ENCODE results near the gene CLEC18B.
"Not testable (repeated sequence)": the region's sequence is repeated elsewhere in the genome, so short reads cannot be mapped to it uniquely, and the experiment has no call there.

CLEC18B gene

GRCh38 chr16:74404148-74404933 lies 16.9 kb downstream of the CLEC18B start:
- DNase-seq, result not testable (repeated sequence)

GRCh38 chr16:74400238-74400637 lies 21.0 kb downstream of the CLEC18B start:
- not testable (repeated sequence) for DNase-seq

DNA sequence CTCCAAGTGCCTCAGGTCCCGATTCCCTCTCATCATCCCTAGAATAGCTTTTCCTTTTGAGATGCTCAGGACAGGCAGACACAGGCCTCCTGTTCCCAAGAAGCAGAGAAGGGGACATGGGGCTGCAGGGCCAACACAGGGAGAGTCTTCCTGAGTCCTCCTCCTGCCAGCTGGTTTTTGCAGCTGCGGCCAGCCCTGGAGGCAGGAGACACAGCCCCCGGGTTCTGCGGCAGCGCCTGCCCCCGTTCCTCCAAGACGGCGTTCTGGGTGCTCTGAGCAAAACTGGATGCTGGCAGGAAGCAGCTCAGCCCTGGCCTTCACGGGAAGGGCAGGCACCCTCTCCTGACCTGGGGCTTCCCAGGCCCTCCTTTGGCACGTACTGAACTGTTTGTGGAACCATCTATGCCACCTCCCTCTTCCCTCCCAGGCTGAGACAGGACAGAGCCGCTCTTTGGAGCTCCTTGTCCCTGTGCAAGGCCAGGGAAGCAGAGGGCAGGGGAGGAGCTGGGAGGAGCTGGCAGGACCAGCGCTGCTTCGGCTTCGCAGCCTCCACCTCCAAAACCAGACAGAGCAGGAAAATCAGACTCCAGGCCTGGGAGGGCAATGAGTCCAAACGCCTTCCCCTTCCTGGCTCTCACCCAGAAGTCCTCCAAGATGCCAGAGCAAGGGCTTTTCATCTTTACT lies 22.9 kb downstream of the CLEC18B start:
- DNase-seq, result not testable (repeated sequence)

DNA sequence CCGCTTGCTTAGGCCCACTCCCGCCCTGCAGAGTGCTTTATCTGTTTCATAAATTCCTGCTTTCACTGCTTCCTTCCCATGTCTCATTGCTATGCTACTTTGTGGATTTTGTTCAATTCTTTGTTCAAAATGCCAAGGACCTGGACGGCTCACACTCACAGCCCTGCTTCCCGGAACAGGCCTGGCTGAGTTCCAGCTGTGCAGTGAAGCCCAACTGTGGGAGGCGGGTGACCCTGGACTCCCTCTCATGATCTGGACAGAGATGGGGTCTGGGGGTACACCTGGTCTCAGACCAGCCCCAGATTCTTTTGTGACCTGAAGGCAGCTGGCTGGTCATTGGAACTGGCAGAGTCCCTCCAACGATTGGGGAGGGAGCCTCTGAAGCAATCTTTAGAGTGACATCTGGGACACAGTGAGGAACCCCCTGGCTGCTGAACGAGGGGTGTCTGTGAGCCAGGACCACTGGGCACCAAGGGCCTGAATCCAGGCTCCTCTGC lies 24.7 kb downstream of the CLEC18B start:
- DNase-seq, result not testable (repeated sequence)

- DNase-seq, result not testable (repeated sequence)
Observed at GRCh38 chr16:74394604-74395003, 26.7 kb downstream of the CLEC18B start.

- DNase-seq, result not testable (repeated sequence)
Observed at GRCh38 chr16:74394131-74394530, 27.1 kb downstream of the CLEC18B start.

DNA sequence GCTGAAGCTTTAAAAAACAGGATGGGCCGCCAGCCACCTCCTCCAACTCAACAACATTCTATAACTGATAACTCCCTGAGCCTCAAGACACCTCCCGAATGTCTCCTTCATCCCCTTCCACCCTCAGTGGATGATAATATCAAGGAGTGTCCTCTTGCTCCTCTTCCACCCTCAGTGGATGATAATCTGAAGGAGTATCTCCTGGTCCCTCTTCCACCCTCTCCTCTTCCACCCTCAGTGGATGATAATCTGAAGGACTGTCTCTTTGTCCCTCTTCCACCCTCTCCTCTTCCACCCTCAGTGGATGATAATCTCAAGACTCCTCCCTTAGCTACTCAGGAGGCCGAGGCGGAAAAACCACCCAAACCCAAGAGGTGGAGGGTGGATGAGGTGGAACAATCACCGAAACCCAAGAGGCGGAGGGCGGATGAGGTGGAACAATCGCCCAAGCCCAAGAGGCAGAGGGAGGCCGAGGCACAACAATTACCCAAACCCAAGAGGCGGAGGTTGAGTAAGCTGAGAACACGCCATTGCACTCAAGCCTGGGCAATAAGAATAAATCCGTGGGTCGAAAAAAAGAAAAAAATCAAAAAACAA lies 29.7 kb downstream of the CLEC18B start:
- not testable (repeated sequence) for DNase-seq

GRCh38 chr16:74382339-74383034 lies 38.8 kb downstream of the CLEC18B start:
- DNase-seq, result not testable (repeated sequence)

DNA sequence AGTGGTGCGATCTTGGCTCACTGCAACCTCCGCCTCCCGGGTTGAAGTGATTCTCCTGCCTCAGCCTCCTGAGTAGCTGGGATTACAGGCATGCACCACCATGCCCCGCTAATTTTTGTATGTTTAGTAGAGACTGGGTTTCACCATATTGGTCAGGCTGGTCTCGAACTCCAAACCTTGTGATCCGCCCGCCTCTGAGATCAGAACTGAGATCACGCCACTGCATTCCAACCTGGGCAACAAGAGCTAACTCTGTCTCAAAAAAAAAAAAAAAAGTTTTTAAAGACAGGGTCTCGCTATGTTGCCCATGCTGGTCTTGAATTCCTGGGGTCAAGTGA lies 47.5 kb downstream of the CLEC18B start:
- not testable (repeated sequence) for DNase-seq

- no peak for DNase-seq
Observed at GRCh38 chr16:74372953-74373846, 48.1 kb downstream of the CLEC18B start.

DNA sequence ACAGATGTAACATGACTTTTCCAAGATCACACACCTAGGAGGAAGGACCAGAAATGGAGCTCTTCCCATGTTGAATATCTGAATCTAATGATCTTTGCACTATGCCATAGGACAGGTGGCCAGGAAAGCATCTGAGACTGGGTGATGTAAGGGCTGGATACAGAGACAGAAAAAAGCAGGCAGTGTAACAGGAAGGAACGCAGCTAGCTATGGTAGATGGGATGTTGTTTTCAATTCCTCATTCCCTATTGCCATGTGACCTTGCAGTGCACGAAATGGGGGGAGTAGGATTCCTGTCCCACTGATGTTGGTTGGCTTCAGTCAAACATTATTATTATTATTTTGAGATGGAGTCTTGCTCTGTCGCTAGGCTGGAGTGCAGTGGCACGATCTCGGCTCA lies 48.9 kb downstream of the CLEC18B start:
- no peak for DNase-seq

DNA sequence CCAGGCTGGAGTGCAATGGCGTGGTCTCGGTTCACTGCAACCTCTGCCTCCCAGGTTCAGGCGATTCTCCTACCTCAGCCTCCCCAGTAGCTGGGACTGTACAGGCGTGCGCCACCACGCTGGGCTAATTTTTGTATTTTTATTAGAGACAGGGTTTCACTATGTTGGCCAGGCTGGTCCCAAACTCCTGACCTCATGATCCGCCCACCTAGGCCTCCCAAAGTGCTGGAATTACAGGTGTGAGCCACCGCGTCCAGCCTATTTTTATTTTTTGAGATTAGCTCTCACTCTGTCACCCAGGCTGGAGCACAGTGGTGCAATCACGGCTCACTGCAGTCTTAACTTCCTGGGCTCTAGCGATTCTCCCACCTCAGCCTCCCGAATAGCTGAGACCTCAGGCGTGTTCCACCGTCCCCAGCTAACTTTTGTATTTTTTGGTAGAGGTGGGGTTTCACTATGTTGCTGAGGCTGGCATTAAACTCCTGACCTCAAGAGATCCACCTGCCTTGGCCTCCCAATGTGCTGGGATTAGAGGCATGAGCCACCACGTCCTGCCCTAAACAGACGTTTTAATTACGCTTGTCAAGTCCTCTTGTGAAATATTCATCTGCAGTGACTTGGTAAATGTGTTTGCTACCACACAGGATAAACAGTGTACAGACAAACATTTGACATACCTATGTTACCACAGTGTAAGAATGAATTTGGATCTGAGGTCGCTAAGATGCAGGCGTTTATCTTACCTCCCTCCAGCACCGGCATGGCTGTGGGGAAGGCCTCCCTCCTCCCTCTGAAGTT lies 50.7 kb downstream of the CLEC18B start:
- not testable (repeated sequence) for DNase-seq

GRCh38 chr16:74368002-74368911 lies 53.0 kb downstream of the CLEC18B start:
- peak; percentile 92 for DNase-seq

- DNase-seq, result not testable (repeated sequence)
Observed at GRCh38 chr16:74367469-74368001, 53.7 kb downstream of the CLEC18B start.

- DNase-seq, result not testable (repeated sequence)
Observed at GRCh38 chr16:74361646-74362610, 59.4 kb downstream of the CLEC18B start.

Measured in COR-L47 (cell line).